Upper lobe of left lung (tissue), 4 donors: ENCODE measurements around the gene ARHGEF4.

Experiments
- POLR2AphosphoS5 ChIP-seq, 2 donors: sonication (generic); formaldehyde crosslinking; IDR thresholded peaks; one replicate each; pipeline ENCODE4 v1.5.1; 2017; ENCODE audit warnings: antibody characterized with exemption in 2 of 2
- TF ChIP-seq, protein P1 (sequence below), 6 experiments: fragments of 450-650 bp in 4 of 6; fragments of 200-600 bp in 2 of 6; sonication (generic) in 2 of 6; IDR thresholded peaks; one replicate each; pipeline ENCODE4 v1.5.1; 2016 to 2019; ENCODE audit warnings: antibody characterized with exemption in 6 of 6

DNA sequence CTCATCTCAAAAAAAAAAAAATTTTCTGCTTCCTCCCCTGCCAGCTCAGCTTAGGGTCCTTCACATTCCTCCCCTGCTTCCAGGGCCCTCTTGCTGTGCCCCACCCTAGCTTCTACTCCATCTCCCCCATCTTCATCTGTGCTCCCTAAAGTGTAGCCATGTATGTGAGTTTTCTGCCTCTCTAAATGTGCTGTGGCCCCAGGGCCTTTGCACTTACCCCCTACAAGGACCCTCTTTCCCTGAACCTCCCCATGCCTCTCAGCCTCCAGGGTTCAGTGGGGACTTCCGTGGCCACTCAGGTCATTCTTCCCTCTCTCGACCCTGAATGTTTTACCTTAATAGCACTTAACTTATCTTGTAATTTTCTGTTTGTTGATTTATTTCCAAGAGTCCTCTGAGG lies 6.2 kb upstream of the ARHGEF4 start:
- TF ChIP-seq, protein P1, sequence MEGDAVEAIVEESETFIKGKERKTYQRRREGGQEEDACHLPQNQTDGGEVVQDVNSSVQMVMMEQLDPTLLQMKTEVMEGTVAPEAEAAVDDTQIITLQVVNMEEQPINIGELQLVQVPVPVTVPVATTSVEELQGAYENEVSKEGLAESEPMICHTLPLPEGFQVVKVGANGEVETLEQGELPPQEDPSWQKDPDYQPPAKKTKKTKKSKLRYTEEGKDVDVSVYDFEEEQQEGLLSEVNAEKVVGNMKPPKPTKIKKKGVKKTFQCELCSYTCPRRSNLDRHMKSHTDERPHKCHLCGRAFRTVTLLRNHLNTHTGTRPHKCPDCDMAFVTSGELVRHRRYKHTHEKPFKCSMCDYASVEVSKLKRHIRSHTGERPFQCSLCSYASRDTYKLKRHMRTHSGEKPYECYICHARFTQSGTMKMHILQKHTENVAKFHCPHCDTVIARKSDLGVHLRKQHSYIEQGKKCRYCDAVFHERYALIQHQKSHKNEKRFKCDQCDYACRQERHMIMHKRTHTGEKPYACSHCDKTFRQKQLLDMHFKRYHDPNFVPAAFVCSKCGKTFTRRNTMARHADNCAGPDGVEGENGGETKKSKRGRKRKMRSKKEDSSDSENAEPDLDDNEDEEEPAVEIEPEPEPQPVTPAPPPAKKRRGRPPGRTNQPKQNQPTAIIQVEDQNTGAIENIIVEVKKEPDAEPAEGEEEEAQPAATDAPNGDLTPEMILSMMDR (IDR thresholded peaks at IDR 0.05) = no peak
- no peak for TF ChIP-seq POLR2AphosphoS5 (IDR thresholded peaks at IDR 0.05)
